ENCODE measurements around the gene CAMTA1. TPM values are rescaled to one million over a fixed set of nuclear protein-coding genes. Genes with fewer than 3 reads are reported as not detected.

Gene CAMTA1
- total RNA-seq, 1 donor from 2014 or later, result 77.6 TPM

DNA sequence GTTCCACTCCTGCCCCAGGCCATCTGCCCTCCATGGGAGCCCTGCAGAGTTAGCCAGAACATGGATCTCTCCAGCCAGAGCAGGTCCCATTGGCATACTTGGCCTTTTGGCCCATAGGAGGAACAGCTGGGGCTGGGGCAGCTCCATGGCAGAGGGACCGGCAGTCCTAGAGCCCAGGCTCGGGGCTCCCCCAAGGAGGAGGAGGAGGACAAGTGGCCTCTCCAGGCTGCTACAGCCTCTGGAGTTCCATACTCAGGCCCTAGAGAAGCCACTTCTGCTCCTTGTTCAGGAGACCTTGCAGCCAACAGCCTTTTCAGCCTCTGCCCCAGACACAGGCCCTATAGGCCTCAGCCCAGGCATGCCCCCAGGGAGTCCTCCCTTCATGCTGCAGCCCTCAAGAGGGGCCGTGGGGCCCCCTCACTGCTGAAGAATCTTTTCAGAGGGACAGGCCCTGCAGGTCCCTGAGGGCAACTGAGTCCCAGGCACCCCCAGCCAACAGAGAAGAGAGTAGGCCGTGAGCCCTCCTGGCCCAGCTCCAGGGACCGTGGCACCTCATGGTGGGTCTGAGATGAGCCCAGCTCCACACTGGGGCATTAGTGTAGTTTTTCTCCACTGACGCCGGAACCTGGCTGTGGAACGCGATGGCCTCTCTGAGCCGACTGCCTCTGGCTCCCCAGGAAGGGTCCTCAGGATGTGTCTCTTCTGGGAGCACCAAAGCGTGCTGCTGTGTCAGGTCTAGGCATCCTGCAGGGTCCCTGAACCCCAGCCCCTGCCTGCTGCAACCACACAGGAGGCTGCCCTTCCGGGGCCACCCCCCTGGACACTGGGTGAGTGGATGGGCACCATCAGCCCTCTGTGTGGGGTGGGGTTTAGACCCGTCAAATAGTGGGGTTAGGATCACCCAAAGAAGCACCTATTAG, 688.2 kb downstream of the CAMTA1 start:
- no peak for DNase-seq (ENCODE audit: low read depth)
- Mint-ChIP-seq H3K27me3 (ENCODE audit: low read depth, unreplicated experiment) (peaks cover 5% of the 10 kb centered on the region), H3K4me3 (ENCODE audit: unreplicated experiment) (no peak overlapping the region), H3K9me3 (ENCODE audit: unreplicated experiment) (no peaks in the 10 kb centered on the region), H3K27ac (ENCODE audit: unreplicated experiment) (no peak overlapping the region), H3K36me3 (ENCODE audit: low read depth, unreplicated experiment) (no peaks in the 10 kb centered on the region), H3K4me1 (ENCODE audit: low read depth, unreplicated experiment) (peaks cover 19% of the 10 kb centered on the region)
- H3K36me3 ChIP-seq (ENCODE audit: insufficient read depth, low read length), result no peaks in the 10 kb centered on the region
- no peaks in the 10 kb centered on the region for H3K9me3 ChIP-seq (ENCODE audit: insufficient read depth, low read depth, low read length)
- TF ChIP-seq, protein P1, sequence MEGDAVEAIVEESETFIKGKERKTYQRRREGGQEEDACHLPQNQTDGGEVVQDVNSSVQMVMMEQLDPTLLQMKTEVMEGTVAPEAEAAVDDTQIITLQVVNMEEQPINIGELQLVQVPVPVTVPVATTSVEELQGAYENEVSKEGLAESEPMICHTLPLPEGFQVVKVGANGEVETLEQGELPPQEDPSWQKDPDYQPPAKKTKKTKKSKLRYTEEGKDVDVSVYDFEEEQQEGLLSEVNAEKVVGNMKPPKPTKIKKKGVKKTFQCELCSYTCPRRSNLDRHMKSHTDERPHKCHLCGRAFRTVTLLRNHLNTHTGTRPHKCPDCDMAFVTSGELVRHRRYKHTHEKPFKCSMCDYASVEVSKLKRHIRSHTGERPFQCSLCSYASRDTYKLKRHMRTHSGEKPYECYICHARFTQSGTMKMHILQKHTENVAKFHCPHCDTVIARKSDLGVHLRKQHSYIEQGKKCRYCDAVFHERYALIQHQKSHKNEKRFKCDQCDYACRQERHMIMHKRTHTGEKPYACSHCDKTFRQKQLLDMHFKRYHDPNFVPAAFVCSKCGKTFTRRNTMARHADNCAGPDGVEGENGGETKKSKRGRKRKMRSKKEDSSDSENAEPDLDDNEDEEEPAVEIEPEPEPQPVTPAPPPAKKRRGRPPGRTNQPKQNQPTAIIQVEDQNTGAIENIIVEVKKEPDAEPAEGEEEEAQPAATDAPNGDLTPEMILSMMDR (IDR thresholded peaks at IDR 0.05; ENCODE audit: insufficient read depth, low read depth, low read length), result no peak
- no peak for TF ChIP-seq EZH2 (IDR thresholded peaks at IDR 0.05; ENCODE audit: insufficient read depth, low read length)
- no peak overlapping the region for H2AFZ ChIP-seq (ENCODE audit: low read depth, low read length)
- H3K79me2 ChIP-seq (ENCODE audit: insufficient read depth, low read length), result no peaks in the 10 kb centered on the region
- H3K27ac ChIP-seq (ENCODE audit: low read depth, low read length), result no peak overlapping the region
- H3K4me3 ChIP-seq (ENCODE audit: insufficient read depth, low read depth, low read length), result no peak overlapping the region
- no peak overlapping the region for H3K4me2 ChIP-seq (ENCODE audit: low read length)
- no peaks in the 10 kb centered on the region for H4K20me1 ChIP-seq (ENCODE audit: insufficient read depth, low read length)
- no peak overlapping the region for H3K9ac ChIP-seq (ENCODE audit: low read length)
- FAIRE-seq, result no peak
- H3K4me1 ChIP-seq (ENCODE audit: insufficient read depth, low read length), result peaks cover 37% of the 10 kb centered on the region
- H3K27me3 ChIP-seq (ENCODE audit: insufficient read depth, low read length), result no peaks in the 10 kb centered on the region

DNA sequence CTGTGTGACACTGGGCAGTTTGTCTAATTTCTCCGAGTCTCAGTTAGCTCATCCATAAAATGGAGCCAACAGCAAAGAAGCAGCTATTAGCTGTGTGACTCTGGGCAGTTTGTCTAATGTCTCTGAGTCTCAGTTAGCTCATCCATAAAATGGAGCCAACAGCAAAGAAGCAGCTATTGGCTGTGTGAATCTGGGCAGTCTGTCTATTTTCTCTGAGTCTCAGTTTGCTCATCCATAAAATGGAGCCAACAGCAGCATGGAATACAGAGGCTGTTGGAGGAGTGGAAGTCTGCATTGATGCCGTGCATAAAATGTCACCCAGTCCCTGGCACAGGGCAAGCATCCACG, 688.9 kb downstream of the CAMTA1 start:
- H3K4me1 Mint-ChIP-seq (ENCODE audit: low read depth, unreplicated experiment), result peaks cover 22% of the 10 kb centered on the region
- FAIRE-seq, result no peak
- peaks cover 41% of the 10 kb centered on the region for H3K4me1 ChIP-seq (ENCODE audit: insufficient read depth, low read length)

More for the DNA sequence above, 688.9 kb downstream of the CAMTA1 start:
- DNase-seq (ENCODE audit: low read depth), result no peak
- Mint-ChIP-seq H3K36me3 (ENCODE audit: low read depth, unreplicated experiment) (no peaks in the 10 kb centered on the region), H3K27me3 (ENCODE audit: low read depth, unreplicated experiment) (peaks cover 5% of the 10 kb centered on the region), H3K4me3 (ENCODE audit: unreplicated experiment) (no peak overlapping the region), H3K9me3 (ENCODE audit: unreplicated experiment) (no peaks in the 10 kb centered on the region), H3K27ac (ENCODE audit: unreplicated experiment) (peak overlapping the region; percentile 1)
- Histone ChIP-seq H3K79me2 (ENCODE audit: insufficient read depth, low read length) (no peaks in the 10 kb centered on the region), H3K36me3 (ENCODE audit: insufficient read depth, low read length) (no peaks in the 10 kb centered on the region), H3K4me3 (ENCODE audit: insufficient read depth, low read depth, low read length) (no peak overlapping the region), H3K4me2 (ENCODE audit: low read length) (no peak overlapping the region), H3K9me3 (ENCODE audit: insufficient read depth, low read depth, low read length) (no peaks in the 10 kb centered on the region), H2AFZ (ENCODE audit: low read depth, low read length) (no peak overlapping the region), H4K20me1 (ENCODE audit: insufficient read depth, low read length) (no peaks in the 10 kb centered on the region), H3K27me3 (ENCODE audit: insufficient read depth, low read length) (no peaks in the 10 kb centered on the region), H3K9ac (ENCODE audit: low read length) (no peak overlapping the region), H3K27ac (ENCODE audit: low read depth, low read length) (no peak overlapping the region)
- TF ChIP-seq EZH2 (IDR thresholded peaks at IDR 0.05; ENCODE audit: insufficient read depth, low read length), result no peak
- TF ChIP-seq, protein P1 (IDR thresholded peaks at IDR 0.05; ENCODE audit: insufficient read depth, low read depth, low read length), result no peak

All from astrocyte (in vitro differentiated cells and primary cell).